Keratinocyte (primary cell): Measurements from ENCODE around the gene SELENOO.

Experiments used
- EZH2 ChIP-seq: IDR thresholded peaks from one replicate; pipeline ENCODE4 v1.6.1; 2012; ENCODE audit warnings: inconsistent platforms, mild to moderate bottlenecking, low read length, moderate library complexity
- TF ChIP-seq, protein P1 (sequence below), 3 experiments: IDR thresholded peaks in 1 of 3; conservative IDR thresholded peaks in 1 of 3; optimal IDR thresholded peaks in 1 of 3; 2 replicates in 2 of 3; 3 replicates in 1 of 3; pipeline versions ENCODE3 to v1.5.1; 2011; ENCODE audit warnings: low read length in 3 of 3, mild to moderate bottlenecking in 3 of 3, moderate library complexity in 2 of 3, control low read depth in 1 of 3, inconsistent platforms in 1 of 3; ENCODE audit not compliant: insufficient read depth in 2 of 3; ENCODE audit errors: extremely low read depth in 1 of 3

DNA sequence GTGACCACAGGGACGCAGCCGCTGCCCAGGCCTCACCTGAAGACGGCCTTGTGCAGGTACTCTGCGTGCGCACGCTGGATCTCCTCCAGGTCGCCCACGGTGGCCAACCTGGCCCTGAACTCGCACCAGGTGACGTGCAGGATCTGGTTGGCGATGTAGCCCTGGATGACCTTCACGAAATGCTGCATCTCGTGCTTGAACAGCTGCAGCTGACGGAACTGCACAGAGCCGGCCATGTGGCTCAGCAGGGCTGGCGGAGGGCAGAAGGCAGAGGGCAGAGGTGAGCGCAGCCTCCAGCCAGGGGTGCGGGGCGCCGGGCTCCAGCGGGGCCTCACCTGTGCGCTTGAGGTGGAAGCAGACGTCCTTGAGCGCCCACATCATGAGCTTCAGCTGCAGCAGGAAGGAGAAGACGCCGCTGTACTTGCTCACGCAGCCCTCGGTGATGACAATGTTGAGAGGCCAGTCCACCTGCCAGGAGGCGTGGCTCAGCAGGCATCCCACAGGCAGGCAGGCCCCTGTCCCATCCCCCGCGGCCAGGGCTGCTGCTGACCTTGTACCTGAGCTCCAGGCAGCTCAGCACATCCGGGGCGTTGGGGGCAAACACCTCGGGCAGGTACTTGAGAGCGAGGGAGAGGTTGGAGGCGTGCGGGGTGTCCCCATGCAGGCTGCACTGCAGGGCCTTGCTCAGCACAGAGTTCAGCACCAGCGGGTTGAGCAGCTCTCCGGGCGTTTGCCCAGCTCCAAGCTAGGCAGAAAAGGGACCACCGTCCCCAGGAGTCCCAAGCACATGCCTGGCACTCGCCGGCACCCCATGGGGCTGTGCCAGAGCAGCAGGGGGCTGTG lies 17.6 kb downstream of the SELENOO start:
- TF ChIP-seq, protein P1, sequence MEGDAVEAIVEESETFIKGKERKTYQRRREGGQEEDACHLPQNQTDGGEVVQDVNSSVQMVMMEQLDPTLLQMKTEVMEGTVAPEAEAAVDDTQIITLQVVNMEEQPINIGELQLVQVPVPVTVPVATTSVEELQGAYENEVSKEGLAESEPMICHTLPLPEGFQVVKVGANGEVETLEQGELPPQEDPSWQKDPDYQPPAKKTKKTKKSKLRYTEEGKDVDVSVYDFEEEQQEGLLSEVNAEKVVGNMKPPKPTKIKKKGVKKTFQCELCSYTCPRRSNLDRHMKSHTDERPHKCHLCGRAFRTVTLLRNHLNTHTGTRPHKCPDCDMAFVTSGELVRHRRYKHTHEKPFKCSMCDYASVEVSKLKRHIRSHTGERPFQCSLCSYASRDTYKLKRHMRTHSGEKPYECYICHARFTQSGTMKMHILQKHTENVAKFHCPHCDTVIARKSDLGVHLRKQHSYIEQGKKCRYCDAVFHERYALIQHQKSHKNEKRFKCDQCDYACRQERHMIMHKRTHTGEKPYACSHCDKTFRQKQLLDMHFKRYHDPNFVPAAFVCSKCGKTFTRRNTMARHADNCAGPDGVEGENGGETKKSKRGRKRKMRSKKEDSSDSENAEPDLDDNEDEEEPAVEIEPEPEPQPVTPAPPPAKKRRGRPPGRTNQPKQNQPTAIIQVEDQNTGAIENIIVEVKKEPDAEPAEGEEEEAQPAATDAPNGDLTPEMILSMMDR (optimal IDR thresholded peaks at IDR 0.05 in 1 of 3, IDR thresholded peaks at IDR 0.05 in 1 of 3, conservative IDR thresholded peaks at IDR 0.05 in 1 of 3; ENCODE audit: extremely low read depth in 1 of 3, insufficient read depth in 2 of 3, low read length in 3 of 3): no peak
- TF ChIP-seq EZH2: no peak
